HG03139 (cell line): Measurements from ENCODE around the gene KLHL13.
"Not testable (repeated sequence)": the region's sequence is repeated elsewhere in the genome, so short reads cannot be mapped to it uniquely, and the experiment has no call there.

Source experiments
- ATAC-seq: cut with Tn5 transposase; IDR thresholded peaks from one replicate; pipeline ENCODE4 v1.9.1; 2021; ENCODE audit not compliant: unreplicated experiment

KLHL13 gene

GRCh38 chrX:117996408-117996807, 120.2 kb downstream of the KLHL13 start:
- ATAC-seq, result no peak

DNA sequence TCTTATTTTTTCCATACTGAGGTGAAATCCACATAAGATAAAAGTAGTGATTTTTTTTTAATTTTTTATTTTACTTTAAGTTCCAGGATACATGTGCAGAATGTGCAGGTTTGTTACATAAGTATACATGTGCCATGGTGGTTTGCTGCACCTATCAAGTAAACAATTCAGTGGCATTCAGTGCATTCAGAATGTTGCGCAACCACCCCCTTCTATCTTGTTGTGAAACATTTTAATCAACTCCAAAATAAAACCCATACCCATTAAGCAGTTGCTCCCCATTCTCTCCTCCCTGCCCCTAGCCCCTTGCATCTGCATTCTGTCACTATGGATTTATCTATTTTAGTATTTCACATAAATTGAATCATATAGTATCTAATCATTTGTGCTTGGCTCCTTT, 121.2 kb downstream of the KLHL13 start:
- no peak for ATAC-seq

DNA sequence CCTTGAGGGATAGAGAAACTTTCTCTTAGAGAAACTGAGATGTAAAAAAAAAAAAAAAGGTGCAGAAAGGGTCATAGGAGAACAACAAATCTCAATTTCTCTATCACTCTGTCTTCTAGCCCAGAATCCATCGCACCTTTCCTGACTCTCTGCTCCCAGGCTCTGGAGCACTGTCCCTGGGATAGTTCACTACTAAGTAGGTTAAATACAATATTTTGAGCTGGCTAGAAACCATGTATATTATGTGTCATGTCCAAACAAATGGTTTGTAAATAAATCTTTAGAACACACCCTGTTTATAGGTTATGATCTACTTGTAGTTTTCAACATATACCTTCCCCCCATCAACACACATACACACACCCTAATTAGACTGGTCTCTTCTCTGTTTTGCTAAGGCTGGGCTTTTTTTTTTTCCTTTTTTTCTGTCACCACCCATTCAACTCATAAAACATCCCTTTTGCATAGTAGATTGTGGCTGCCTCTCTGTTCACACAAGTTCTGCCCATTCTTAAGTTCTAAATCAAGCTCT, 124.4 kb downstream of the KLHL13 start:
- no peak for ATAC-seq

DNA sequence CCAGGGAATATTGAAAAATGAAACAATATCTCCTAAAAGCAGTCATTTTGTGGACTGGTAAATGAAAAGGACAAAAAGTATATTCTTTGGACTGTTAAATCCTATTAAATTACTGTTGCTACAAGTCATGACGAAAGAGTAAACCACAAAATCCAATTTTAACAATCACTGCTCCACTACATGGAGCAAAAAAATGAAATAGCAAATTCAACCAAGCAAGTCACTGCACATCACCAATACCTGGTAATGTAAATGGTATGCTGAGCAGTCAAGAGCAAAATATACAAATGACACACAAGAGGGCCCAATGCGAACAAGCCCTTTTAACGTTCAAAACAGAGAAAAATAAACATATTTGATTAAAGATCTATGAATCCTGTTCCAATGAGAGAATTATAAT, 126.2 kb downstream of the KLHL13 start:
- no peak for ATAC-seq

DNA sequence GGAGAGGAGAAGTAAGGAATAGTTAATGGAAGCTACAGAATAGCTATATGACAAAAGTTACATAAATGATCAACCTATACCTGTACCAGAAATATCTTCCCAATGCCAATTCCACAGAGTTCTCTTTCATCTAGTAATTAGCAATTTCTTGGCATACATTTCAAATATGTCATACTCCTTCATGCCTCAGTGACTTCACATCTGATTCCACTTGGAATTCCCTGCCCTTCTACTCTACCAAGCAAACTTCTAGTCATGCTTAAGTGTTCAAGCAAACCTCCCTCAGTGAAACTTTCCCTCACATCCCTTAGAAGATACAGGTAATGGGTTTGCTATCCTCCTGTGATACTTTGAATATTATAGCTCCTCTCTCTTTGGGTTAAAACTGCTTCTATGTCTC, 127.1 kb downstream of the KLHL13 start:
- no peak for ATAC-seq

DNA sequence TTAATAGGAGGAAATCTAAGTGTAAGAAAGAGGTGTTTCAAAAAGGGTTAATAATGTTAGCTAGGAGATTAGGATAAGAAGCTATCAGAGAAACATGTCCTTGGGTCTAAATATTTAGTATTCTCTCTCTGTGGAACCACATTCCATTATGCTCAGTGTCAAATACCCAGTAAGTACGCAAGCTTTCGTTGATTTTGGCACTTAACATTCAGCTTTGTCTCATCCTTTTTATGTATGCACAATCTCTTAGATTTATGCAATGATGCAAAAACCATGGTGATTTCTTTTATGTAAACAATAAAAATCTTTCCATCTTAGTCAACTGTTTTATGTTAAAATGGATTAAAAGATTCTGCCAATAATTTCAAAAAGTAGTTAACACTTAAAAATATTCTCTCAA, 129.2 kb downstream of the KLHL13 start:
- no peak for ATAC-seq

DNA sequence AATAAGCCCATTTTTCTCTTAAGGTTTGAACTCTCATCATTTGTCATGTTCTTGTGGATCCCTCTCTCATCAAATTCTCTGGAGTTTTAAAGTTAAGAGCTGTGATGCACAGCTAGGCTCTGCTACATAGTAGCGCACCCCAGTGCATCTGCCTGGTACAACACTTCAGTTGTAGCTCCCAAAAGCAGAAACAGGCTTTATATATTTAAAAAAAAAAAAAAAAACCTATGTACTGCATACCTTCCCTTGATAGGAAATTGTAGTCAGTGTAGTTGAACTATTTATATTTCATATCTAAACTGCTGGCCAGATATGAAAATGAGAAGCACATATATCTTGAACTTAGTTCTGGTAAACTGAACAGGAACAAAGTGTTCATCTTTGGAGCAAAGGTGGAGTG, 131.4 kb downstream of the KLHL13 start:
- no peak for ATAC-seq

GRCh38 chrX:117982694-117983392, 133.8 kb downstream of the KLHL13 start:
- ATAC-seq, result no peak

DNA sequence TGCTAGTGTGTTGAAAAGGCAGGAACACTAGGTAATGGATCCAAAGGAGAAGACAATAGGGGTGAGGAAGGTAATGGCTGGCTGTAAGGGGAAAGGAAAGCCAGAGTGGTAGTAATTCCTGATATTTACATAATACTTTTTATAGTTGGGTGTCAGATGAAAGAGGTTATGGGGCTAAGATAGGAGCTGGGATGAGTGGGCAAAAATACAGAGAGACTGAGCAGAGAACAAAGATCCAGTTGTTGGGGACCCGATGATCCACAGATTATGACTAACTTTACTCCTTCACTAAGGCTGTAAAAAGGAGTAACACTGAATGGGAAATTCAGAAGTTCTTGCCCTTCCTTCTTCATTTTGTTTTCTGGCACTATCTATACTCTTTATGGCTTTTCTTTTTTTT, 138.2 kb downstream of the KLHL13 start:
- ATAC-seq, result no peak

DNA sequence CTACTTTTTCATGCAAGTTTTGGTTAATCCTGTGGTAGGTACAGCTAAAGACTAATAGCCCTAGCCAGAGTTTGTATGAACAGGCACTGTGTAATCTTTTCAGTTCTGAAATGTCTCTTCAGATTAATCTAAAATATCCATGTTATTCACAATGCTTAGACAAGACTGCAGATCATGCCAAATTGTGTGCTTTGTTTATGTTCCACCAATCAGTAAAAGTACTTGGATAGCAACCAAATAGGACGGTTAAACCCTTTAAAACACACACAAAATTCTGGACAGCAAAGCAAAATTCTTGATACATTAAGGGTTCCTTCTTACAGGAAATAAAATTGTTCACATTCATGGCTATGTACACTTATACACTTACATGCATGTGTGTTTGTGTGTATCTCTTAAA, 139.1 kb downstream of the KLHL13 start:
- no peak for ATAC-seq

GRCh38 chrX:117973110-117973807, 143.4 kb downstream of the KLHL13 start:
- ATAC-seq, result no peak

- no peak for ATAC-seq
These were observed 143.9 kb downstream of the KLHL13 start for GRCh38 chrX:117972711-117973109.

- ATAC-seq, result no peak
These were observed 146.8 kb downstream of the KLHL13 start for GRCh38 chrX:117969782-117970181.

DNA sequence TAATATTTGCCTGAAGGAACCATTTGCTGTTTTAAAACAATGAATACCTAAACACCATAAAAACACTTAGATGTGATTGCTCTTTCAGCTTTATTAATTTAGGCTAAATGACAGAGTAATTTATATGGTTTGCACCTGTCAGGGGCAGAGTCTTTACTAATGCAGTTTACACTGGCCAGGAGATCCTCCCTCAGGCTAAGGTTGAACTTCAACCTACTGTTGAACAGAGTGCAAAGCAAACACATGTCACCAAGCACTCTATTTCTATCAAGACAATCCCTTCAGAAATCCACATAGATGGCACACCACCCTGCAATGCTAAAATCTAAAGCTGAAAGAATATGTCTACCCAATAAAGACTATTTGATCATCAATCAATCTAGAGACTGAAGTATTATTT, 147.3 kb downstream of the KLHL13 start:
- no peak for ATAC-seq

DNA sequence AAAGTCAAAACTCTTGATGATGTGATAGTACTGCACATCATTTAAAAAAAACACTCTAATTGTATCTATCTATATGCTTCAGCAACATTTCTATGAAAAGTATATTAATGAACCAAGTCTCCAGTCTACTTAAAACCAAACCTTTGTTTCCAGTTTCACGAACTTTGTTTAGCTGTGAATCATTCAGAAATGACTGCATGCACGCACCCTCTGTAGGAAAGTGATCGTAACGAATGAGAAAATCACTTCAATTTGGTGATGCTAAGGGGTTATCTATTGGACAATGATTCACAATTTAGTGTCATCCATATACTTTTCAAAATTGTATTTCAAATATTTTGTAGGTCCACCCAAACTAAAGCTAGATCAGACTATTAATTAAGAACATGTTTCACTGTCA, 157.6 kb downstream of the KLHL13 start:
- ATAC-seq, result no peak

GRCh38 chrX:117957128-117957527, 159.5 kb downstream of the KLHL13 start:
- ATAC-seq, result no peak

DNA sequence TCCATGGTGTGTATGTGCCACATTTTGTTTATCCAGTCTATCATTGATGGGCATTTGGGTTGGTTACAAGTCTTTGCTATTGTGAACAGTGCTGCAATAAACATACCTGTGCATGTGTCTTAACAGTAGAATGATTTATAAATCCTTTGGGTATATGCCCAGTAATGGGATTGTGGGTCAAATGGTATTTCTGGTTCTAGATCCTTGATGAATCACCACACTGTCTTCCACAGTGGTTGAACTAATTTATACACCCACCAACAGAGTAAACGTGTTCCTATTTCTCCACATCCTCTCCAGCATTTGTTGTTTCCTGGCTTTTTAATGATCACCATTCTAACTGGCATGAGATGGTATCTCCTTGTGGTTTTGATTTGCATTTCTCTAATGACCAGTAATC, 177.3 kb downstream of the KLHL13 start:
- ATAC-seq, result not testable (repeated sequence)

GRCh38 chrX:117936118-117936517, 180.5 kb downstream of the KLHL13 start:
- no peak for ATAC-seq

- ATAC-seq, result not testable (repeated sequence)
These were observed 186.5 kb downstream of the KLHL13 start for GRCh38 chrX:117930116-117930515.

GRCh38 chrX:117919755-117920154, 196.9 kb downstream of the KLHL13 start:
- ATAC-seq, result no peak

- ATAC-seq, result no peak
These were observed 206.4 kb downstream of the KLHL13 start for GRCh38 chrX:117910216-117910615.

GRCh38 chrX:117898226-117898625, 218.4 kb downstream of the KLHL13 start:
- no peak for ATAC-seq
